Mammary epithelial cell (primary cell): ENCODE measurements around the gene BCAS3.

Experiments used
- EZH2 ChIP-seq: IDR thresholded peaks from 2 replicates; pipeline ENCODE4 v1.6.1; 2012; ENCODE audit warnings: low read length, inconsistent platforms, borderline replicate concordance
- TF ChIP-seq, protein P1 (sequence below), 2 donors: IDR thresholded peaks in 1 of 2; conservative IDR thresholded peaks in 1 of 2; 2 replicates each; pipeline ENCODE4 v1.5.1; 2011 to 2012; ENCODE audit warnings: inconsistent platforms in 2 of 2, low read length in 2 of 2, mild to moderate bottlenecking in 2 of 2, control low read depth in 1 of 2, low read depth in 1 of 2; ENCODE audit not compliant: insufficient read depth in 1 of 2; ENCODE audit errors: extremely low read depth in 1 of 2

DNA sequence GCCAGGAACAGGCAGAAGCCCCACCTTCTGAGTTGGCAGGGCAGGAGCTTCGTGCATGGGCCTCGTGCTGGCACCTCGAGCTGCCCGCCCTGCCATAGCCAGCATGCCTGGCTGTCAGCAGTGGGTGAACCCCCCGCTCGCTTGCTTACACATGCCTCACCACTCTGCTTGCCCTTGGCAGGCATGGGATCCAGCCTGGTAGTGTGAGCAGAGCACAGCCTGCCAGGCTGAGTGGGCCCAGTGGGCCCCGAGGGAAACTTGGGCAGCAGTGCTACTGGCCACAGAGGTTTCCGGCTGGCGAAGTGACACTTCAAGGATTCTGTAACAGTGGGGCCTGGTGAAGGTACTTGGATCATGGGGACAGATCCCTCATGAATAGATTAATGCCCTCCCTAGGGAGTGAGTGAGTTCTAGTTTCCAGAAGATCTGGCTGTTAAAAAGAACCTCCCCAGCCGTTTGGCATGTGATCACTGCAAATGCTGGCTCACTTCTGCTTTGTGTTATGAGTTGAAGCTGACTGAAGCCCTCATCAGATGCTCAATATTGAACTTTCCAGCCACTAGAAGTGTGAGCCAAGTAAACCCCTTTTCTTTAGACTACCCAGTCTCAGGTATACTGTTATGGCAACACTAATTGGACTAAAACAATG, 114.7 kb downstream of the BCAS3 start:
- TF ChIP-seq, protein P1, sequence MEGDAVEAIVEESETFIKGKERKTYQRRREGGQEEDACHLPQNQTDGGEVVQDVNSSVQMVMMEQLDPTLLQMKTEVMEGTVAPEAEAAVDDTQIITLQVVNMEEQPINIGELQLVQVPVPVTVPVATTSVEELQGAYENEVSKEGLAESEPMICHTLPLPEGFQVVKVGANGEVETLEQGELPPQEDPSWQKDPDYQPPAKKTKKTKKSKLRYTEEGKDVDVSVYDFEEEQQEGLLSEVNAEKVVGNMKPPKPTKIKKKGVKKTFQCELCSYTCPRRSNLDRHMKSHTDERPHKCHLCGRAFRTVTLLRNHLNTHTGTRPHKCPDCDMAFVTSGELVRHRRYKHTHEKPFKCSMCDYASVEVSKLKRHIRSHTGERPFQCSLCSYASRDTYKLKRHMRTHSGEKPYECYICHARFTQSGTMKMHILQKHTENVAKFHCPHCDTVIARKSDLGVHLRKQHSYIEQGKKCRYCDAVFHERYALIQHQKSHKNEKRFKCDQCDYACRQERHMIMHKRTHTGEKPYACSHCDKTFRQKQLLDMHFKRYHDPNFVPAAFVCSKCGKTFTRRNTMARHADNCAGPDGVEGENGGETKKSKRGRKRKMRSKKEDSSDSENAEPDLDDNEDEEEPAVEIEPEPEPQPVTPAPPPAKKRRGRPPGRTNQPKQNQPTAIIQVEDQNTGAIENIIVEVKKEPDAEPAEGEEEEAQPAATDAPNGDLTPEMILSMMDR (conservative IDR thresholded peaks at IDR 0.05 in 1 of 2, IDR thresholded peaks at IDR 0.05 in 1 of 2; ENCODE audit: extremely low read depth in 1 of 2, insufficient read depth in 1 of 2, low read depth in 1 of 2, low read length in 2 of 2) = no peak
- no peak for TF ChIP-seq EZH2
